Middle frontal gyrus (tissue), 1 donor: ENCODE measurements around the gene CERS6.

Experiments used
- DNase-seq: peaks from one replicate; pipeline ENCODE4 v3.0.0-alpha.2; 2015; ENCODE audit warnings: low spot score; ENCODE audit errors: extremely low spot score

The CERS6 gene

GRCh38 chr2:168796090-168796577 is 340.1 kb downstream of the CERS6 start:
- DNase-seq: no peak

- no peak for DNase-seq
These were observed 340.7 kb downstream of the CERS6 start for GRCh38 chr2:168796583-168797285.

- no peak for DNase-seq
These were observed 341.2 kb downstream of the CERS6 start for GRCh38 chr2:168797286-168797655.

GRCh38 chr2:168798076-168798887 is 342.2 kb downstream of the CERS6 start:
- DNase-seq: no peak

GRCh38 chr2:168798888-168799410 is 342.9 kb downstream of the CERS6 start:
- DNase-seq: no peak

GRCh38 chr2:168801471-168801870 is 345.4 kb downstream of the CERS6 start:
- DNase-seq: no peak

GRCh38 chr2:168801961-168802858 is 346.1 kb downstream of the CERS6 start, which contains the start of gene NOSTRIN:
Gene NOSTRIN (plus strand): TSS chr2:168802637. CDS start chr2:168802647, 10 bp downstream.
- DNase-seq: no peak

GRCh38 chr2:168802859-168803725 is 347.0 kb downstream of the CERS6 start:
- DNase-seq: no peak

- no peak for DNase-seq
These were observed 348.1 kb downstream of the CERS6 start for GRCh38 chr2:168804214-168804613.

GRCh38 chr2:168805615-168806014 is 349.5 kb downstream of the CERS6 start:
- DNase-seq: no peak

GRCh38 chr2:168809537-168809936 is 353.5 kb downstream of the CERS6 start:
- DNase-seq: no peak

- no peak for DNase-seq
These were observed 354.2 kb downstream of the CERS6 start for GRCh38 chr2:168810235-168810634.

GRCh38 chr2:168811696-168812095 is 355.6 kb downstream of the CERS6 start:
- DNase-seq: no peak

GRCh38 chr2:168814046-168814445 is 358.0 kb downstream of the CERS6 start:
- DNase-seq: no peak

GRCh38 chr2:168814939-168815907 is 359.2 kb downstream of the CERS6 start:
- DNase-seq: no peak

- DNase-seq: no peak
These were observed 360.3 kb downstream of the CERS6 start for GRCh38 chr2:168816369-168816768.

- no peak for DNase-seq
These were observed 363.1 kb downstream of the CERS6 start for GRCh38 chr2:168819050-168819715.

- DNase-seq: no peak
These were observed 363.9 kb downstream of the CERS6 start for GRCh38 chr2:168819829-168820489.
